IPS DF 6.9 (cell line): ENCODE data around the gene BRD9.
"Not testable (repeated sequence)": the region's sequence is repeated elsewhere in the genome, so short reads cannot be mapped to it uniquely, and the experiment has no call there.

Source experiments
- DNase-seq: peaks from one replicate; pipeline ENCODE4 v3.0.0-alpha.2; 2013; ENCODE audit warnings: low read depth, low spot score
- H3K27ac ChIP-seq: one replicate; pipeline ENCODE4 v1.5.1; 2013; ENCODE audit warnings: low read length, control low read depth
- H3K27me3 ChIP-seq: 2 replicates; pipeline ENCODE4 v1.6.1; 2013; ENCODE audit warnings: mild to moderate bottlenecking, low read length; ENCODE audit not compliant: control insufficient read depth, insufficient read depth
- H3K36me3 ChIP-seq: 2 replicates; pipeline ENCODE4 v1.6.1; 2013; ENCODE audit warnings: low read length; ENCODE audit not compliant: control insufficient read depth, insufficient read depth
- H3K4me1 ChIP-seq: 2 replicates; pipeline ENCODE4 v1.6.1; 2013; ENCODE audit warnings: low read length; ENCODE audit not compliant: control insufficient read depth, insufficient read depth
- H3K4me3 ChIP-seq: 2 replicates; pipeline ENCODE4 v1.5.1; 2013; ENCODE audit warnings: mild to moderate bottlenecking, low read length
- H3K9me3 ChIP-seq: 2 replicates; pipeline ENCODE4 v1.6.1; 2013; ENCODE audit warnings: low read length, inconsistent platforms; ENCODE audit not compliant: control insufficient read depth, insufficient read depth
- WGBS: extraction: QIAGEN DNeasy Blood & Tissue Kit; methylation state at CpG from one replicate; pipeline ENCODE4 v1.1.7; 2013; ENCODE audit warnings: mixed read lengths, missing lambda C conversion rate; ENCODE audit not compliant: insufficient read length, insufficient coverage; 5-methylcytosine and 5-hydroxymethylcytosine counted together

The BRD9 gene

GRCh38 chr5:892394-893136, at the start of gene BRD9, which contains the start of gene TRIP13:
TSS of gene BRD9 (minus strand) at chr5:892801. CDS start at chr5:892657, 144 bp downstream.
TSS of gene TRIP13 (plus strand) at chr5:892884. CDS start at chr5:892999, 115 bp downstream.
- no peaks in the 10 kb centered on the region for H3K9me3 ChIP-seq
- peaks cover 5% of the 10 kb centered on the region; the same call in 1 of the 2 replicates for H3K4me1 ChIP-seq
- H3K4me3 ChIP-seq: peak within 1 kb of the TSS; percentile 95
- H3K27me3 ChIP-seq: no peaks in the 10 kb centered on the region
- no peak within 1 kb of the TSS for H3K27ac ChIP-seq
- no CpG with 5 or more reads among the region's 91 CpGs for WGBS
- H3K36me3 ChIP-seq: peaks cover 14% of the 10 kb centered on the region
- no peak for DNase-seq

- not testable (repeated sequence) for H3K27me3 ChIP-seq, DNase-seq, H3K27ac ChIP-seq, H3K4me3 ChIP-seq, H3K9me3 ChIP-seq, H3K4me1 ChIP-seq, H3K36me3 ChIP-seq
- no CpG with 5 or more reads among the region's 2 CpGs for WGBS
These were observed 48.1 kb upstream of the BRD9 start for GRCh38 chr5:940741-941140.

- H3K9me3 ChIP-seq: no peaks in the 10 kb centered on the region
- no peaks in the 10 kb centered on the region for H3K36me3 ChIP-seq
- H3K4me1 ChIP-seq: no peaks in the 10 kb centered on the region; the same call in 1 of the 2 replicates
- no peaks in the 10 kb centered on the region for H3K27me3 ChIP-seq
- no peak overlapping the region for H3K4me3 ChIP-seq
- no peak overlapping the region for H3K27ac ChIP-seq
- no peak for DNase-seq
- no CpG with 5 or more reads among the region's 7 CpGs for WGBS
These were observed 46.8 kb upstream of the BRD9 start for GRCh38 chr5:939368-939767.

- no CpG with 5 or more reads among the region's 14 CpGs for WGBS
- Histone ChIP-seq H3K4me3 (no peak overlapping the region), H3K9me3 (no peaks in the 10 kb centered on the region), H3K4me1 (no peaks in the 10 kb centered on the region; the same call in 1 of the 2 replicates), H3K27ac (no peak overlapping the region), H3K36me3 (no peaks in the 10 kb centered on the region), H3K27me3 (no peaks in the 10 kb centered on the region)
- no peak for DNase-seq
These were observed 44.7 kb upstream of the BRD9 start for GRCh38 chr5:937151-937924.

- no peaks in the 10 kb centered on the region for H3K9me3 ChIP-seq
- H3K27ac ChIP-seq: no peak overlapping the region
- H3K4me3 ChIP-seq: no peak overlapping the region
- H3K4me1 ChIP-seq: no peaks in the 10 kb centered on the region; the same call in 1 of the 2 replicates
- H3K36me3 ChIP-seq: no peaks in the 10 kb centered on the region
- no peaks in the 10 kb centered on the region for H3K27me3 ChIP-seq
- DNase-seq: no peak
- no CpG with 5 or more reads among the region's 19 CpGs for WGBS
These were observed 43.8 kb upstream of the BRD9 start for GRCh38 chr5:936149-937144.

- Histone ChIP-seq H3K27me3 (no peaks in the 10 kb centered on the region), H3K9me3 (no peaks in the 10 kb centered on the region), H3K27ac (no peak overlapping the region), H3K36me3 (no peaks in the 10 kb centered on the region), H3K4me3 (no peak overlapping the region), H3K4me1 (no peaks in the 10 kb centered on the region; the same call in 1 of the 2 replicates)
- WGBS: no CpG with 5 or more reads among the region's 5 CpGs
- no peak for DNase-seq
These were observed 43.0 kb upstream of the BRD9 start for GRCh38 chr5:935510-936084.

GRCh38 chr5:934381-934967, 41.9 kb upstream of the BRD9 start:
- not testable (repeated sequence) for H3K27ac ChIP-seq, H3K4me1 ChIP-seq, DNase-seq, H3K9me3 ChIP-seq, H3K36me3 ChIP-seq, H3K27me3 ChIP-seq, H3K4me3 ChIP-seq
- no CpG with 5 or more reads among the region's 3 CpGs for WGBS

GRCh38 chr5:933951-934350, 41.4 kb upstream of the BRD9 start:
- not testable (repeated sequence) for DNase-seq, H3K27me3 ChIP-seq, H3K4me3 ChIP-seq

GRCh38 chr5:933251-933861, 40.8 kb upstream of the BRD9 start:
- Histone ChIP-seq H3K9me3 (no peaks in the 10 kb centered on the region), H3K36me3 (no peaks in the 10 kb centered on the region), H3K27me3 (no peaks in the 10 kb centered on the region), H3K27ac (no peak overlapping the region), H3K4me3 (no peak overlapping the region), H3K4me1 (no peaks in the 10 kb centered on the region; the same call in 1 of the 2 replicates)
- WGBS: no CpG with 5 or more reads among the region's 3 CpGs
- DNase-seq: no peak

More at GRCh38 chr5:933951-934350, 41.4 kb upstream of the BRD9 start:
- H3K4me1 ChIP-seq, H3K27ac ChIP-seq, H3K36me3 ChIP-seq, H3K9me3 ChIP-seq: not testable (repeated sequence)
